HEK293 (cell line): ENCODE data around the gene CPTP.

Experiments
- CTCF ChIA-PET: fragments of 350-600 bp; formaldehyde crosslinking; extraction: SDS; loops from one replicate; lab custom pipeline; 2021; ENCODE audit warnings: antibody characterized with exemption; lab: Yijun Ruan, JAX
- POLR2A ChIA-PET: fragments of 300-600 bp; formaldehyde crosslinking; extraction: SDS; loops from one replicate; lab custom pipeline; 2020; ENCODE audit warnings: antibody characterized with exemption, inconsistent platforms; lab: Yijun Ruan, JAX
- H3K27ac ChIP-seq: fragments of 200-500 bp; sonication (Bioruptor generic); 2 replicates; pipeline ENCODE4 v1.5.1; 2014; ENCODE audit warnings: low read depth, low read length, control low read depth, inconsistent platforms; ENCODE audit errors: extremely low read depth
- H3K36me3 ChIP-seq, 2 experiments: fragments of 200-500 bp in 1 of 2; sonication (Bioruptor generic) in 1 of 2; 1 replicate in 1 of 2; 2 replicates in 1 of 2; pipeline ENCODE4 v1.5.1; 2014 to 2017; ENCODE audit warnings: inconsistent platforms in 2 of 2, low read length in 2 of 2; ENCODE audit not compliant: control insufficient read depth in 2 of 2, insufficient read depth in 1 of 2
- H3K4me1 ChIP-seq: fragments of 200-500 bp; sonication (Bioruptor generic); 2 replicates; pipeline ENCODE4 v1.5.1; 2014; ENCODE audit warnings: mild to moderate bottlenecking, low read length, inconsistent platforms; ENCODE audit not compliant: control insufficient read depth, insufficient read depth
- H3K4me3 ChIP-seq: 2 replicates; pipeline ENCODE4 v1.5.1; 2011; ENCODE audit warnings: low read depth, mild to moderate bottlenecking, control low read depth, low read length, moderate library complexity
- H3K9me3 ChIP-seq: fragments of 200-500 bp; sonication (Bioruptor generic); 2 replicates; pipeline ENCODE4 v1.5.1; 2014; ENCODE audit warnings: low read depth, low read length, inconsistent platforms; ENCODE audit not compliant: control insufficient read depth, insufficient read depth
- BCL11A ChIP-seq: fragments of 450-650 bp; formaldehyde crosslinking; IDR thresholded peaks from 2 replicates; pipeline ENCODE4 v1.5.1; 2016; ENCODE audit warnings: low read depth, missing biosample characterization, missing genetic modification characterization
- EGR2 ChIP-seq: fragments of 450-650 bp; formaldehyde crosslinking; IDR thresholded peaks from 2 replicates; pipeline ENCODE4 v1.5.1; 2016; ENCODE audit warnings: low read depth, missing biosample characterization, missing genetic modification characterization
- GLIS1 ChIP-seq: fragments of 450-650 bp; formaldehyde crosslinking; IDR thresholded peaks from 2 replicates; pipeline ENCODE4 v1.5.1; 2016; ENCODE audit warnings: missing biosample characterization, missing genetic modification characterization
- GLIS2 ChIP-seq: fragments of 450-650 bp; formaldehyde crosslinking; IDR thresholded peaks from 2 replicates; pipeline ENCODE4 v1.5.1; 2016; ENCODE audit warnings: missing biosample characterization, missing genetic modification characterization
- PRDM1 ChIP-seq: fragments of 450-650 bp; formaldehyde crosslinking; IDR thresholded peaks from 2 replicates; pipeline ENCODE4; 2016; ENCODE audit warnings: missing biosample characterization, missing genetic modification characterization
- REPIN1 ChIP-seq: fragments of 450-650 bp; formaldehyde crosslinking; IDR thresholded peaks from 2 replicates; pipeline ENCODE4 v1.5.1; 2017; ENCODE audit warnings: missing biosample characterization, missing genetic modification characterization, low read depth
- SCRT2 ChIP-seq: fragments of 450-650 bp; formaldehyde crosslinking; IDR thresholded peaks from 2 replicates; pipeline ENCODE4 v1.5.1; 2016; ENCODE audit warnings: missing biosample characterization, missing genetic modification characterization
- ZBTB17 ChIP-seq: fragments of 450-650 bp; formaldehyde crosslinking; IDR thresholded peaks from 2 replicates; pipeline ENCODE4 v1.5.1; 2016; ENCODE audit warnings: missing biosample characterization, missing genetic modification characterization
- ZNF132 ChIP-seq: fragments of 450-650 bp; formaldehyde crosslinking; IDR thresholded peaks from 2 replicates; pipeline ENCODE4 v1.5.1; 2017; ENCODE audit warnings: missing biosample characterization, missing genetic modification characterization, borderline replicate concordance
- ZNF26 ChIP-seq: fragments of 450-650 bp; formaldehyde crosslinking; IDR thresholded peaks from 2 replicates; pipeline ENCODE4 v1.5.1; 2016; ENCODE audit warnings: missing biosample characterization, missing genetic modification characterization
- ZNF548 ChIP-seq: fragments of 450-650 bp; formaldehyde crosslinking; IDR thresholded peaks from 2 replicates; pipeline ENCODE4 v1.5.1; 2016; ENCODE audit warnings: missing biosample characterization, missing genetic modification characterization
- ZNF670 ChIP-seq: fragments of 450-650 bp; formaldehyde crosslinking; IDR thresholded peaks from 2 replicates; pipeline ENCODE4 v1.5.1; 2016; ENCODE audit warnings: missing biosample characterization, missing genetic modification characterization, low read depth
- ZNF843 ChIP-seq: fragments of 450-650 bp; formaldehyde crosslinking; IDR thresholded peaks from 2 replicates; pipeline ENCODE4 v1.5.1; 2016; ENCODE audit warnings: missing biosample characterization, missing genetic modification characterization
- TF ChIP-seq, protein P1 (sequence below): fragments of 450-650 bp; formaldehyde crosslinking; IDR thresholded peaks from 2 replicates; pipeline ENCODE4 v1.5.1; 2017; ENCODE audit warnings: missing biosample characterization, missing genetic modification characterization
- TF ChIP-seq, protein P2 (sequence below): fragments of 450-650 bp; formaldehyde crosslinking; IDR thresholded peaks from 2 replicates; pipeline ENCODE4 v1.5.1; 2017; ENCODE audit warnings: missing biosample characterization, missing genetic modification characterization

Gene CPTP

DNA sequence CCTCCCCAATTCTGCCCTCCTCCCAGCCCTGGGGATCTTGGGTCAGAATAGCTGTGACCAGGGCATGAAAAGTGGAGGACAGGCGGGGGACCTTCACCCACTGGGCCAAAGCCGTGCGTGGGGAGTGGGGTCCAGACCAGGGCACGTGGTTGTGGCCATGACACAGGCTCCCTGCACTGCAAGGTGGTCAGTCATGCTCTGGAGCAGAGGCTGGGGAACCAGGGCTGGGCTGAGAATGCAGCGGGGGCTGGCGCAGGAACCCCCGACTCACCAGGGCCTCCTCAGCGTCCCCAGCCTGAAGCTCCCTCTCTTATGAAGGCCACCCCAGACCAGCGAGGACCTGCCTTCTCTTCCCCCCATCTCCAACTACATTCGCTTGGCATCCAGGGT, 21.9 kb downstream of the CPTP start:
- TF ChIP-seq REPIN1 (tag by site-specific recombination): no peak
- Histone ChIP-seq H3K36me3 (peaks cover 0 to 32% of the 10 kb centered on the region in 2 experiments; a peak in 2 of 3 replicates), H3K4me1 (peaks cover 7% of the 10 kb centered on the region), H3K4me3 (no peak overlapping the region), H3K27ac (no peak overlapping the region), H3K9me3 (no peaks in the 10 kb centered on the region)
- CTCF ChIA-PET: interaction anchor here (3.5 kb wide), 1 partner anchor 26 kb away, joined by 18 read pairs; no protein-coding TSS in a partner anchor
- POLR2A ChIA-PET: interaction anchor here (1.0 kb wide), 1 partner anchor 10 kb away, joined by 3 read pairs; no protein-coding TSS in a partner anchor

- Histone ChIP-seq H3K27ac (peak overlapping the region; percentile 87), H3K36me3 (peaks cover 0 to 26% of the 10 kb centered on the region in 2 experiments; a peak in 1 of 3 replicates), H3K9me3 (no peaks in the 10 kb centered on the region), H3K4me3 (peak overlapping the region; percentile 64), H3K4me1 (peaks cover 7% of the 10 kb centered on the region)
- CTCF ChIA-PET: interaction anchor here (1.0 to 3.5 kb wide), 2 partner anchors 22 to 25 kb away, joined by 7 to 18 read pairs; no protein-coding TSS in a partner anchor
- TF ChIP-seq GLIS2 (tag by site-specific recombination): peak; percentile 33; the same call in 1 of the 2 replicates
- TF ChIP-seq ZNF132 (tag by site-specific recombination): no peak
- no peak for TF ChIP-seq ZNF843 (tag by site-specific recombination)
- TF ChIP-seq, protein P1, sequence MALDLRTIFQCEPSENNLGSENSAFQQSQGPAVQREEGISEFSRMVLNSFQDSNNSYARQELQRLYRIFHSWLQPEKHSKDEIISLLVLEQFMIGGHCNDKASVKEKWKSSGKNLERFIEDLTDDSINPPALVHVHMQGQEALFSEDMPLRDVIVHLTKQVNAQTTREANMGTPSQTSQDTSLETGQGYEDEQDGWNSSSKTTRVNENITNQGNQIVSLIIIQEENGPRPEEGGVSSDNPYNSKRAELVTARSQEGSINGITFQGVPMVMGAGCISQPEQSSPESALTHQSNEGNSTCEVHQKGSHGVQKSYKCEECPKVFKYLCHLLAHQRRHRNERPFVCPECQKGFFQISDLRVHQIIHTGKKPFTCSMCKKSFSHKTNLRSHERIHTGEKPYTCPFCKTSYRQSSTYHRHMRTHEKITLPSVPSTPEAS (tag by site-specific recombination): no peak
- no peak for TF ChIP-seq SCRT2 (tag by site-specific recombination)
- TF ChIP-seq ZBTB17: no peak
- TF ChIP-seq GLIS1 (tag by site-specific recombination): no peak
- TF ChIP-seq ZNF548: no peak
- TF ChIP-seq ZNF670 (tag by site-specific recombination): no peak
- TF ChIP-seq, protein P2, sequence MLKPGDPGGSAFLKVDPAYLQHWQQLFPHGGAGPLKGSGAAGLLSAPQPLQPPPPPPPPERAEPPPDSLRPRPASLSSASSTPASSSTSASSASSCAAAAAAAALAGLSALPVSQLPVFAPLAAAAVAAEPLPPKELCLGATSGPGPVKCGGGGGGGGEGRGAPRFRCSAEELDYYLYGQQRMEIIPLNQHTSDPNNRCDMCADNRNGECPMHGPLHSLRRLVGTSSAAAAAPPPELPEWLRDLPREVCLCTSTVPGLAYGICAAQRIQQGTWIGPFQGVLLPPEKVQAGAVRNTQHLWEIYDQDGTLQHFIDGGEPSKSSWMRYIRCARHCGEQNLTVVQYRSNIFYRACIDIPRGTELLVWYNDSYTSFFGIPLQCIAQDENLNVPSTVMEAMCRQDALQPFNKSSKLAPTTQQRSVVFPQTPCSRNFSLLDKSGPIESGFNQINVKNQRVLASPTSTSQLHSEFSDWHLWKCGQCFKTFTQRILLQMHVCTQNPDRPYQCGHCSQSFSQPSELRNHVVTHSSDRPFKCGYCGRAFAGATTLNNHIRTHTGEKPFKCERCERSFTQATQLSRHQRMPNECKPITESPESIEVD (tag by site-specific recombination): no peak
- TF ChIP-seq ZNF26 (tag by site-specific recombination): no peak
- TF ChIP-seq EGR2 (tag by site-specific recombination): 0 out of 2 replicates have a peak, but pooled peaks have one; percentile 33
- TF ChIP-seq BCL11A (tag by site-specific recombination): 0 out of 2 replicates have a peak, but pooled peaks have one; percentile 4
- TF ChIP-seq PRDM1 (tag by site-specific recombination): no peak
- POLR2A ChIA-PET: interaction anchor here (1.0 to 1.6 kb wide), 4 partner anchors 10 to 52 kb away, joined by 3 to 8 read pairs (median 4); partner anchors contain the start of genes AURKAIP1 and CCNL2
Observed at GRCh38 chr1:1347026-1347595, 22.5 kb downstream of the CPTP start.
